NCI-H146 treated with DMSO at 0.1 percent for 48 hours (cell line): ENCODE measurements around the gene CAST.

Experiments
- DNase-seq: peaks from one replicate; lab custom pipeline; 2025; ENCODE audit not compliant: unreplicated experiment; lab: John Stamatoyannopoulos, UW

The CAST gene

DNA sequence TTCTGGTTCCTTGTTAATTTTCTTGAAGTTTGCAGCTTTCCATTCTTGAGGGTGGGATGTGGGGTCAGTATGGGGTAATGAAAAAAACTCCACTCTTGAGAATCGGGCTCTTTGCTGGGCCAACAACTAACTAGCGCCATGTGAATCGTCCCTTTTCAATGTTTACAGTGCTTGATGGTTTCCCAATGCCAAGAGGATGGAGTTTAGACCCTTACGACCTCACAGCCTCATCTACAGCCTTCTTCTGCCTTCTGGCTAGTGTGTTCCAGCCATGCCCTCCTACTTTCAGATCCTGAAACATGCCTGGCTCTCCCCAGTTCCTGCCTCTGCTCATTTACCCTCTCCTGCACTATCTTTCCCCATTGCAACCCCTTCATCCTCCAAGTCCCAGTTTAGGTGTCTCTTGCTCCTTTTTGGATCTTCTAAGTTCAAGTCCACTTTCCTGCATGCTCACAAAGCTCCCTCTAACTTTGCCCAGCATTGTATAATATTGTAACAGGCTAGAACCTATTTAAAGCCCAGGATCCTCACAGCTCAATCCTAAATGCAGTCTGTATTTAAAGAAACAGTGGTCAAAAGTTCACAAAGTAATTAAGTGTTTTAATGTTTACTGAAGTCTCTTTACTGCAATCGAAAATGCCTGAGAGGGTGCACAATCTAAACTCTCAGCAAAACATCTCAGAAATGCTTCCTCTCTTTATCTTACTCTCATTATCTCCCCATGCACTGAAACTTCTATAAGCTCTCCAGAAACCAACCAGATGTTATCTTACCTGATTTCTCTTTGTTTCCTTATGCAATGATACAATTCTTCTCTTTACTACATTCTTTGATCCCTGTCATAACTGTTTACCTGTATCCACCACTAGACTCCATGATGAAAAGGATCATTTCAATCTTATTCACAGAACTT is 20.6 kb upstream of the CAST start:
- no peak for DNase-seq

DNA sequence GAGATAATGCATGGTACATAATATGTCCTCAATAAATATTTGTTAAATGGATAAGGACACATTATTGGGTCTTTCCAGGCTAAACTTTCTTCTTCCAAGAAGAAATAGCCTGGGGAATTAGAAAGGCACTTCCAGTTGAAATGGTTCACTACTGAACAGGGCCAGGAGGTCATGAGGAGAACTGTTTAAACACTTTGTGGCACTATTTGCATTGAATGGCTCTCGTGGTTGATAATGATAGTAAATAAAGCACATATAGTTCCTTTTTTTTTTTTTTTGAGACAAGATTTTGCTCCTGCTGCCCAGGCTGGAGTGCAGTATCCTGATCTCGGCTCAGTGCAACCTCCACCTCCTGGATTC is 19.9 kb upstream of the CAST start:
- DNase-seq, result no peak

DNA sequence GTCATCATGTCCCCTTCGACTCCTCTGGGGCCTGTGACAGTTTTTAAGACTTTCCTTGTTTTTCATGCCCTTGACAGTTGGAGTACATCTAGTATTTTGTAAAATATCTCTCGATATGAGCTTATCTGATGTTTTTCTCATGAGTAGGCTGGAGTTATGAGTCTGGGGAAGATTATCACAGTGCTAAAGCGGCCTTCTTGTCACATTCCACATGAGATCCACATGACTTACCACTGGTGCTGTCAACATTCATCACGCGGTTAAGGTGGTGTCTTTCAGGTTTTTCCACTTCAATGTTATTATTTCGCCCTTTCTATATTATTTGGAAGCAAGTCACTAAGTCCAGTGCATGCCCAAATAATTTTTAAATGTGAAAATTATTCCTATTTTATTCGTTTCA is 17.1 kb upstream of the CAST start:
- DNase-seq, result no peak

DNA sequence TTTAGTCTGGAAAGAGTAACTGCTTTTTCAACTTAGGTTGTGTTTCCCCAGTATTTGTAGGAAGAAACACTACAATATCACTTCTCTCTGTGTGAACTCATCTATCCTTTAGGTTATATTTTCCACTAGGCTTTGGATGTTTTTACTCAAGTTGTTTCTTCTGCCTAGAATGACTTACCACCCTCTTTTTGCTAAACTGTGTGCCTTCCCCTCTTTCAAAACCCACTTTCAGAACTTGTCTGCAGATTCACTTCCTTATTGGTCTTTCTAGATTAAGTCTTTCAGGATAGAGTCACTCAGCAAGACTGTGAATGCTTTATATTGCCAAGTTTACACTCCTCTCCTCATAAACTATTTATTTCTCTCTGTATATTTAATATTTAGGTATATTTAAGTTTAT is 14.2 kb upstream of the CAST start:
- DNase-seq, result no peak

DNA sequence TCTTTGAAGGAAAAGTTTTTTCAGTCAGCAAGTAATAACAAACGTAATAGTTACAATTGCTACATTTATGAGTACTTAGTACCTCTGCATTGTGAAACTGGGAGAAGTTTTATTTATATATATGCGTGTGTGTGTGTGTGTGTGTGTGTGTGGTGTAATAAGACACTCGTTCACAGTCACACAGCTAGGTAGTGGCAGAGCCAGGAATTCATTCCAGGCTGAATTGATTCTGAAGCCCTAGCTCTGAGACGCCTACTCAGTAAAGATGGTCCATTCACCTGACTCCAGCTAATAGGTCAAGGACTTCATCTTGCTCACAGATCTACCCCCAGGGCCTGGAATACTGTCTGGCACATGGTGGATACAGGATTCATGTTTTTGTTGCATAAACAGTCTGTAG is 13.6 kb upstream of the CAST start:
- DNase-seq, result no peak

DNA sequence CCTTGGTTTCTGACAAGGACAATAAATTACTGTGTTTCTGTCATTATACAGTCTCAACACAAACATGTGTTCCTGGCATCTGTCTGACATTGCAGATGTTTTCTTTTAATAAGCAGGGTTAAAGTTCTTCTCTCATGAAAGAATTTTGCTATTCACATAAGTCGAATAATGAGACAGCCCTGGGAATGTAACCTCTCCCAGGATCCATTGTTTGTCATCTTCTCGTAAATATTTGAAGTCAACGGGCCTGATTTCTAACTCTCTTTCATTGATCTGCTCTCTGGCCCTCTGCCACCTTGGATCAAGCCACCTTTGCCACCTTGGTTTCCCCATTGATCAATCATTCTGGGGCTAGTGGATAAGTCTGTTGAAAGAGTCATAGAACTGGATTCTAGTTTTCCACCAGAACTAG is 12.9 kb upstream of the CAST start:
- DNase-seq, result no peak

DNA sequence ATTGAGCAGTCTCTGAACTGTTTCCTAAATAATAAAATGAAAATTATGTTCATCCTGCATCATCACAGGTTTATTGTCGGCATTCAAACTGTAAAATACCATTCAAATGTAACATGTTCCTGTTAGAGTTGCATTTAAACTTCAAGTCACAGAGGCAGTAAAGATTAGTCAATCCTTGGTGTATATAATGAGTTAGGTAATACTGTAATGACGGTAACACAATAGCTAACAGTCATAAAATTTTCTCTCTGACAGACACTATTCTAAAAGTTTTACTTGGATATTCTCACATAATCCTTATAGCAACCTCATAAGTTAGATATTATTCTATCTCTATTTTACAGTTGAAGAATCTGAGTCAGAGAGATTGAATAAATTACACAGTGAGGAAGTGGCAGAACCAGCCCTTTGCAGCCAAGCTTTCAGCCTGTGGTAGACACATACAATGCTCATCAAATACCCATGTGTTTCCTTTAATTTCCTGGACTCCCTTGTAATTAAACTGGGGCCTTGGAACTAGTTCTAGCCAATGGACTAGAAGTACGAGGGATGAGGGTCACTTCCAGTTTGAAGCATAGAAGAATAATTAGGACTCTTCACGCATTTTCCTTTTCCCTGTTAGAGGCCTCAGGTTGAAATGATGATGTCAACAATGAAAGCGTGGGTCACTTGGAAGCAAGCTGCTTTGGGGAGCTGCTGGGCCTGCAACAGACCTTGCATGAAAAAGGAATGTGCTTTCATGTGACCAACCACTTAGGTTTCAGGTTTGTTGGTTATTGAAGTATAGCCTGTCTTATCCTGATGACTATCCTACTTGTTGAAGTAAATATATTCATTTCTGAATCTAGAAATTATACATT is 12.3 kb upstream of the CAST start:
- DNase-seq, result no peak

DNA sequence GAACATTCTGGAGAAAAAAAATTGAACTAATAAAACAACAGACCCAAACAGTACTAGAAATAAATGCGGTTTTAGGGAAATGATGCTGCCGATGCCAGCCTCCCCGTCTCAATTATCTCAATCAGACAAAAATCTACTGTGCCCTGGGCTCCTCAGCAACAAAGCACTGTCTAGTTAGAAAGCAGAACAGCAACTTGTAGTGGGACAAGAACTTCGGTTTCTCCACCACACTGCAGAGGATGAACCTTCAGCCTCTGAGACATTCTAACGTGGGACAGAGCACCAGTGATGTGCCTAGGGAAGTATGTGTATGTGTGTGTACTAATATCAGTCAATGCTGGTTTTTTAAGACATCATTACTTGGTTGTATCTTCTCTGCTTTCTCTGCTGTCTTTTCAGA is 11.1 kb upstream of the CAST start:
- no peak for DNase-seq

DNA sequence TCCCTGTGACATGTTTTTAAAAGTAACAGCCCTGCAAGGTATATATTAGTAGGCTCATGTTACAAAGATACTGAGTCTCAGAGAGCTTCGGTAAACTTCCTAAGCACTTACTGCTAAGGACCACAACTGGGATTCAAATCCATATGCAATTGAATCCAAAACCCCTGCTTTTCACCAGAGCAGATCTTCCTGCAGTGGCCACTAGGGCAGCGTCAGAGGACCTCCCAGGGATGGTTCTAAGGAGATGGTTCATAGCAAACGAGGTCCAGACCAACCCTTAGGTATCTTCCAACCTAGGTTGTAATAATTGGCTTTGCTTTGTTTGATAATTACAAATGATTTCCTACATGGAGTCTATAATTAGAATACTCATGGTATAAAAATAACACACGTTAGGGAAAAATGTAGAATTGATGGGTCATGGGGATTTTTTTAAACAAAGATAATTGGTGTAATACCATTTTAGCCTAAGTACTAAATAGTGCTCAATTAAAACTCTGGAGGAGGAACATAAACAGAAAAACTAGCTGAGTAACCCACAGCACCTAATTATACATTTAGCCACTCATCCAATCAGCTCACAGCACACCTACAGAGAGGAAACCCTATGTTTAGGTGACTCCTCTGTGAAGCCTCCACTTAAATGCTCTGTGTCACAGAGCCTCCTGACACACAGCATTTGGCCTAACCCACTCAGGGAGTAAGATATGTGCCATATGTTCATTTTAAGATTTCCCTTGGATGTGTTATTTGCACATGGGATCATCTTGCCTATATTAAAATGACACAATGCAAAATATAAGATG is 10.0 kb upstream of the CAST start:
- DNase-seq, result no peak

DNA sequence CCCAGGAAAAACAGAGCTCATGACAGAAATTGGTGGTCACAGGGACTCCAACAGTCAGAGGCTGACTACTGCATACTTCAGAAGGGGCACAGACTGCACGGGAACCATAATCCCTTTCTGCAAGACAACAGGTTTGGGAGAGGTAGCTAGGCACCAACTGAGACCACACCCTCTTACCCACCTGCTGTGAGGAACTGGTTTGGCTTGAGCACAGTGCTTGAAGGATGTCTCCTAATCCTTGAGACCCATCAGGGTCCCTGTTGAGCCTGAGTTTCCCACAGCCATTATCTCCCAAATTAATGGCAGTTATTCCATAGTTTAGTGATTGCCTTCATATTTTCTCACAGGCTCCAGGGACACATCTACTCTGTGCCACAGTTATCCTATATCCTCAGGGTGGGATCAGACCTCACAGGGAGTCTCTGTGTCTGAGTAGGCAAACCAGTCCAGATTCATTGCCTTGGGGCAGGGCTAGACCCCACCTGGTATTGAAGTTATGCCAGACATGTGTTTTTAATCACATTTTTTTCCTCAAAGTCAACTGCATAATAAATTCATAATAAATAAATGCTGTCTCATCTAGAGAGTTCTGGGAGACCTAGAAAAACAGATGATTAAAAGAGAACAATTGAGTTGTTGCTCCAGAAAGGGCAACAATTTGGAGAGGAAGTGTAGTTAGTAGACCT is 9.3 kb upstream of the CAST start:
- no peak for DNase-seq

DNA sequence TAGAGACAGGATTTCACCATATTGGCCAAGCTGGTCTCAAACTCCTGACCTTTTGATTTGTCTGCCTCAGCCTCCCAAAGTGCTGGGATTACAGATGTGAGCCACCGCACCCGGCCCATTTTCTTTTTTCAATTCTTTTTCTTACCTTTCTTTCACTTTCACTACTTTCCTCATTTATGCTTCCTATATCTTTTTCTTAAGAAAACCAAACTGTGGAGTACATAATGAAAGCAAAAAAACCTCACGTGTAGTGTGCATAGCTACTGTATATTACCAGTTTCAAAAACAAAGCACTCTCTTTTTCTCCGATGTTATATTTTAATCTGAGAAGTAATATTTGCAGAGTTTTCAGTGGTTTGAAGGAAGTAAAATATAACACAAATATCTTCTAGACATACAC is 8.0 kb upstream of the CAST start:
- no peak for DNase-seq

DNA sequence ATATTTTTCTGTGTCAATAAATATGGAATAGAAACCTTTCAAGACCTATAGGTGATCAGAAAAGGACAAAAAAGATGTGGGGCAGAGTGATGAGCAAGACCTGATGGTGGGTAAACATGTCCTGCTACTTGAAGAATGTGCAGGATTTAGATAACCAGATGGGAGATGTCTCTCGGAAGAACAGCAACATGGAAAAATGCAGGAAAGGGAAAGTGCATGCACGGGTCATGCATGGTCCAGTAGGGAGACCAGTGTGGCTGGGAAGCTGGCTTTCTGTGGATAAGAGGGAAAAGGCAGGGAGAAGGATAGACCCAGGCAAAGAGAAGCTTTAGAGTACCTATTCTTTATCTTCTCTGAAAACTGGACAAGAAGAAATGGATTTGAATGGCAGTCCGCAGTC is 7.1 kb upstream of the CAST start:
- no peak for DNase-seq

DNA sequence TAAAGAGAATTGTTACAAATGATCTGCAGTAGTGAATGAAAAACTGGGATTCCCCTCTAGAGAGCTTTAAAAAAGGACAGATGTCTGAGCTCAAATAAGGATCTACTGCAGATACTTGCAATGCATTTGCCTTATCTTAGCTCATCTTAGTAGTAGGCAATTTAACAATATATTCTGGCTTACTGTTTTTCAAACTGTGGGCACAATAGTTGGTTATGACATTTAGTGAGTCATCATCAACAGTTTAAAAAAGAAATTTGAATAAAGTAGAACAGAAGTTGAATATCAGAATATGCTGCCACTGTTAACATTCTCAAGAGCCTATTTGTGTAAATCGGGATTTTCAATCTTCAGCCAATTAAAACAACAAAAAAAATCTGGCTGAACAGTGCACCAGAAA is 6.7 kb upstream of the CAST start:
- DNase-seq, result no peak

DNA sequence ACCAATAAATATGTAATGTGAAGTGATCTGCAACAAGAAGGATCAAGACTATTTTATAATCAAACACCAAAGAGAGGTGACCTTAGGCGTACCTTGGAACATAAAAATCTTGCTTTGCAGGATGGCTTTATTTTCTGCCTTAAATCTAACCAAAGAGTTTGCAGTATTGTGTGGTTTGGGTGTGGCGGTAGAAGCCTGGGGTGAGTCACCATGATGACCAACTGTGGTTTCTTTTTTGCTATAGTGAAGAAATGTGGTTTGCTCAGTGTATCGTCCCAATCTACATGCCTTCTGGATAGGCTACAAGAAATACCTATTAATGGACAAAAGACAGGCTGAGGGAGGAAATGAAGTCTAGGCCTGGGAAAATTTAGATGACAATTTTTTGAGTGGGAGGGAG is 5.1 kb upstream of the CAST start:
- no peak for DNase-seq

DNA sequence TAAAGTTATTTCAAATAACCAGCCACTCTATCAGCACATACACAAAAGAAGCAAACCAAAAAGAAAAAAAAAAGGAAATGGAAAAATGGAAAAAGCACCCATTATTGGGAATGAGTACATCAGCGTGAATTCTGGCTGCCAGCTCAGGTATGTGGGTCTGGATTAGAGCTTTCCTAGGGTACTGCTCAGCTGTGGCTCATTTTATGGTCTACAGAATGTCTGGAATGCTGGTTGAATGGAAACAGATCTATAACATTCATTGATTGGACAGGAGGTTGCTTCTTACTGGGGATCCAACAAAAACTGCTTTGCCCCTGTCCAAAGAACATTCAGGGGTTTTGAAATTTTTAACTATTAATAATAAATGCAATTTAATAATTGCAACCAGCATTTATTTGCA is 3.9 kb upstream of the CAST start:
- DNase-seq, result no peak

DNA sequence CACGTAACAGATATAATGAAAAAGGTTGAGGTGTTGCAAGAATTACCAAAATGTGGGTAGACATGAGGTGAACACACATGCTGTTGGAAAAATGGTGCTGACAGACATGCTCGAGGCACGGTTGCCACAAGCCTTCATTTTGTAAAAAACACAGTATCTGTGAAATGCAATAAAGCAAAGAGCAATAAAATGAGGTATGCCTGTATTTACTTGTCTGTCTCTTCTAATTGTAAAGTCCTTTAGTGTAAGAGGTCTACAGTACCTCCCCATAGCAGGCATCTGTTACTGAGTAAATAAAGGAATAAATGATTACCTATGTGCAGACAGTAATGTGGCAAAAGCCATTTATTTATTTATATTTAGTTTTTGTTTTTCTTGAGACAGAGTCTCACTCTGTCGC is 3.0 kb upstream of the CAST start:
- DNase-seq, result no peak

DNA sequence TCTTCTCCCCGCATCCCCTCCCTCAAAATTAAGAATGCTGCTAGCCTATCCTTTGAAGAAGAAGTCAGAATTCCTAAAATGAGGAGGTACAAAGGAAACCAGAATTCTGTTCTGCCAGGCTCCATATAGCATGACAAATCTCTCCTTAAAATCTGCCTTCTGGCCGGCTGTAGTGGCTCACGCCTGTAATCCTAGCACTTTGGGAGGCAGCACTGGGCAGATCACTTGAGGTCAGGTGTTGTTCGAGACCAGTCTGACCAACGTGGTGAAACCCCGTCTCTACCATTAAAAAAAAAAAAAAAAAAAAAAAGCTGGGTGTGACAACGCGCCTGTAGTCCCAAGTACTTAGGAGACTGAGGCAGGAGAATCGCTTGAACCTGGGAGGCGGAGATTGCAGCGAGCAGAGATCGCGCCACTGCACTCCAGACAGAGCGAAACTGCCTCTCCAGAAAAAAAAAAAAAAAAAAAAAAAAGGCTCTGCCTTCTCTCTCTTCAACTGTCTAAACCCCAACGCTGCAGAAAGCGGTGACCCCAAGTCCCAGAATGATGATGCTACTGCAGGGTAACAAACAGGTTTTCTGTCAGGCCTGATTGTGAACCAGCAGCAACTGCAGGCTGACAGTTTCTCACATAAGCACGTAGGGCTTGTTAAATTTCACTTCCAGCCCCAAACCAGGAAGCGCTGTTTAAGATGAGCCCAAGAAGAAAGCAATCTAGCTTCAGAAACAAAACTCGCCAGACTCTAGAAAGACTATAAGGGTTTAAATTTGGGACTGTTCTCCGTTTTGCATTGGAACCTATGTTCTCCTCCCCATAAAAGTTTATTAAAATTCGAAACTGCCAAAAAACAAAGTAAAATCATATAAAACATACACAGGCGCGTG is 963 bp upstream of the CAST start:
- DNase-seq, result no peak

DNA sequence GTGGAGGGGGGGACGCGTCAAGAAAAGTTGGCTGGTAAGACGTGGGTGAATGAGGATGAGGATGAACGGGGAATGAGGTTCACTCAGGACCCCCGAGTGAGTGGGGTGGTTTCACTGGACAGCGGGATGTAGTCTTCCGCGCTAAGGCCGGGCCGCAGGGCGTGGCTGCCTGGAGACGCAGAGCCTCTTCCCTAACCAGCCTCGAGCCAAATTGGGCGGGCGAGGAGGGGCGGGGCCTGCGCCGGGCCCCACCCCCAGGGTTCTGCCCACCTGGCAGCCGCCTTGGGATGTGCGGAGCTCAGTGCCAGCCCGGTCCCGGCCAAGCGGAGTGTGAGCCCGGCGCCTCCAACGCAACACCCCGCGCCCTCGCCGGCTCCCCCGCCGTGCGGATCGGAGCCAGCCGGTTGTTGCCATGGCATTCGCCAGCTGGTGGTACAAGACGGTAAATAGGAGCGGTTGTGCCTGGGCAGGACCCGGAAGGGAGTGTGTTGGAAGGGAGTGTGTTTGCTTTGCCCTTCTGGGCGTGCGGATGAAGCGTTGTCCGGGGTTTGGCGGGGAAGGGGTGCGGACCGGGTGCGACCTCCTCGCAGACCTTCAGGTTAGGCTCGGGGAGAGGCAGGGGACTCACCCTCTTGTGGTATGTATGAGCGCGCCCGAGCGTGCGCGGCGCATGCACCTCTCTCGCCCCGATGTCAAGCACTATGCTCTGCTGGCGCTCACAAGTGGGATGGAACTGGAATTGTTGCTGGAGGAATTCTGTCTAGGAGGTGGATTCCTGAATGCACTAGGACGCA is 746 bp downstream of the CAST start:
- DNase-seq, result peak; percentile 64

DNA sequence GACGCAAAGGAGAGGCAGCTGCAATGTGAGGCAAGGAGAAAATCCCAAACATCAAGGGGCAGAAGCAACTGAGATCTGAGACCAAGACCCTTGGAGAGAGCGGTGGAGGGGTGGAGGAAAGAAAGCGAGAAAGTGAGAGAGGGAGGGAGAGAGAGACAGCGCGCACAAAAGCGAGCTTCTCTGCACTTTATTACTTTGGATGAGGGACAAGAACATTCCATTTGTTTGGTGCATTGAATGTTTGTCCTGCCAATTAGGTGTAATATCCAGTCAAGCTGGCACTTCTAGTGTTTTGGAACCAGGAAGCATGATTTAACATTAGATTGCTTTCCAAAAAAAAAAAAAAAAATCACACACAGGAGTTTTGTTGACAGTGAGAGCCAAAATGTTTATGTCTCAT is 1.4 kb downstream of the CAST start:
- DNase-seq, result no peak
